ENCODE data around the gene CYP3A4.
"Not testable (repeated sequence)": the region's sequence is repeated elsewhere in the genome, so short reads cannot be mapped to it uniquely, and the experiment has no call there.

CYP3A4 gene

DNA sequence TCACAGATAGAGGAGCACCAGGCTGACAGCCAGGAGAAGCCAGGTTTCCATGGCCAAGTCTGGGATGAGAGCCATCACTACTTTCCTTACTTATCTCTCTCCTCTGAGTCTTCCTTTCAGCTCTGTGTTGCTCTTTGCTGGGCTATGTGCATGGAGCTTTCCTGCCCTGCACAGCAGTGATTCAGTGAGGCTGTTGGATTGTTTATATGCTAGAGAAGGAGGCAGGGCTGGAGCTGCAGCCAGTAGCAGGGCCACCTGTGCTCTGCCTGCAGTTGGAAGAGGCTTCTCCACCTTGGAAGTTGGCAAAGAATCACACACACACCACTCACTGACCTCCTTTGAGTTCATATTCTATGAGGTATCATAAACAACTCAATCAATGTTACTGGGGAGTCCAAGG, at the start of gene CYP3A4:
Gene CYP3A4 (minus strand): TSS at position 178 of the 400 bp plus-strand sequence. CDS start 103 bp downstream, at position 75.
- DNase-seq = no peak

DNA sequence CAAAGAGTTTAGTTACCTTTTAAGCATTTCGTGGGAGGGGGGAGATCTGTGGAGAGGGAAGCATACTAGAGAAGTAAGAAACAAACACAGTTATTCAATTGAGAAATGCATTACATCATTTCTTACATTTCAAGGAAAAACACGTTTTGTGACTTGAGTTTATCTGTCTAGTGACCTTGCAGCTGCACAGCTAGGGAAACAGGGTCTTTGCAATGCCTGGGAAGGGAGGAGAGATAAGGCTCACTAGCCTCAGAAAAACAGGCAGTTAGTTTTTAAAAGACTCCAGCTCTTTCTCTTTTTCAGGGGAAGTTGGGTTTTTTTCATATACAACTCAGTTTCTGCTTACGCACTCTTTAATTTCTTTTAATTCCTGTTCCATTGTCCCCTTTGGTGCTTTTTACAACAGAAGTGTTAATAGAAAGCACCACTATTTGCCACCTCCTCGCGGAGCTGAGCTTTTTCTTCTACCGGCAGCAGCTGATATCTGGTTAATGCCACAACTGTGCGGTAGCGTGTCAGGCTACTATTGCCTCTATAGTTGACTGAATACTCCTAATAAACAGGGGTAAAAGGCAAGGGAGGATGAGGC, 49.4 kb upstream of the CYP3A4 start:
- DNase-seq = peak; percentile 96

DNA sequence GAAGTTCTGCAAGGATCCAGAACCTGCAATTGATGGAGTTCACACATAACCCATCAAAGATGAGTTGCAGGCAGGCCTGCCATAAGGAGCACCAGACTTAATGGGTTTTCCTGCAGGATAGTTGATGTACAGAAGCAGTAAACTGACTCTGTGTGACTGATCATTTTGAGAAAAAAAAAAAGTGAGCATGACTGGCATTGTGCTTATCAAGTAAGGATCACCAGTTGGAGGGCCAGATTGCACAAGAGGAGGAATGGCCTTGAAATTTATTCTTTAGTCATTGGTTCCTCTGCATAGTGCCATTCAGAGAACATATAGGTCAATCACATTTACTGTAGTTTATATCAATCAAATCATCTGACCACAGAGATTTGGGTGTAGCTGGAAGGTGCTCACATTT, 47.6 kb upstream of the CYP3A4 start:
- peak; percentile 64 for DNase-seq

DNA sequence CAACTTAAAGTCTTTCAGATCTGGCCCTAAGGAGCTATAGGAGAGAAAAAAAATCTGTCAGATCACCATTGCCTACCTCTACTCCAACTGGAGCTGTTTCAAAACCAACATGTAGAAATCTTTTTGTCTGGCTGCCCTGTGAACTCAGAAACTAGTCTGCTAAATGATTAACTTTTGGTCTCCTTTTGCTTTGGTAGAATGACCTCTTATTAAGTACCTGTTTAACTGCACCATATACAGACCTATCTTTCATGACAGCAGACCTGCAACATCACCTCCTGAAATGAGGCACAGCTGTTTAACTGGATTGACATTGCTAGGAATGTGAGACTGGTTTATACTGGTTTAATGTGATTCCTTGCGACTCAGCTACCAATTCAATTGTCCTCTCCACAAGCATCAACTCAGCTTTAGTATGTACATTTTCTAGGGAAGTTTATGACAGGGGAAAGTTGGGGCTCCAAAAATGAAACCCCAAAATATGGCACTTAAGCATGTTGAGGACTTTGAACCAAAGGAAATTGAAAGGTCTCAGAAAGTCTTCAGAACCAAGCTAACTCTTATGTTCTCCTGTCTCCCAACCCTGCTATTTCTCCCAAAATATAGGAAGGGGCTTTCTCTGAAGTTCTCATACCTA, 45.7 kb upstream of the CYP3A4 start:
- DNase-seq = no peak

DNA sequence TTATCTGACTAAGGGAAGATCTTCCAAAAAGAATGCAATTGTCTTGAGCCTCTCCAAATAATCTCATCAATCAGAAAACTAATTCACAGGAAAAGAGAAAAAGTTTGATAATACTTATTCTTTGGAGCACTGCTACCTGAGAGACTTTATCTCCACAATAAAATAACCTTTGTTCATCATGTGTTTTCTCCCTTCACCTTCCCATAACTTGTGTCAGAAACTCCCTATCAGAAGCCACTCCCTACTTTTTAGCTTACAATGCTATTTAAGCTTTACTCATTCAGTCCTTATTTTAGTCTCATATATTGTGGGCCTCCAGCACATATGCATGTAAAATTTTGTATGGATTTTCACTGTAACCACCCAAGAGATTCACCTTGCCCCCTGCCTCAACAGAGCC, 44.8 kb upstream of the CYP3A4 start:
- no peak for DNase-seq

DNA sequence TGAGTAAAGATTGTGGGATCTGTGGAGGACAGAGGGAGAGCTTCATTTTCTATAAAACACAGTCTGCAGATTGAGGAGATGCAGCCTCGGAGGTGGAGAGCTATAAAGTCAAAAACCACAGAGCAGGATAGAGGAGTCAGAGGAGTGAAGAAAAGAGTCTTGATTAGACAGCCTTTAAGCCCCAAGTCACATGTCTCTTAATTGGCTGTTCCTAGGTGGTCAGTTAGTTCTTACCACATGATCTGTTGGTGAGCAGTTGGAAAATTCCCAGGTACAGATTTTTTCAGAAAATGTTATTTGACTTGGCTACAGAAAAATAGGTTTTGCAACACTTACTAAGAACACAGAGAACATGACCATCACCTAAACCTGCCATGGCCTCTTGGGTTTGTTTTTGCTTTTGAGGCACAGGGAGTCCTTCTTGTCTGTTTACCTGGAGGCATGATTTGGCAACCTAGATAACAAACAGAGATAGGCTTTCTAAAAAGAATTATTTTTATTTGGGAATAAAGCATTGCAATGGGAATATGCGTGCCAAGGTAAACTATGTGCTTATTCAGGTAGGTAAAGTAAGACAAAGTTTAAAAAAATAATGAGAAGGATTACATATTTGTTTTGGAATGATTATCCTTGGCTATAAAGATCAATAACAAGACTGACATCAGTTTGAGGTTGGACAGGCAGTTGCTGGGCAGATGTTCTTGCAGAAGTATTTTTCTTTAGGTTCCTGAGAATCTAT, 43.2 kb upstream of the CYP3A4 start:
- no peak for DNase-seq

DNA sequence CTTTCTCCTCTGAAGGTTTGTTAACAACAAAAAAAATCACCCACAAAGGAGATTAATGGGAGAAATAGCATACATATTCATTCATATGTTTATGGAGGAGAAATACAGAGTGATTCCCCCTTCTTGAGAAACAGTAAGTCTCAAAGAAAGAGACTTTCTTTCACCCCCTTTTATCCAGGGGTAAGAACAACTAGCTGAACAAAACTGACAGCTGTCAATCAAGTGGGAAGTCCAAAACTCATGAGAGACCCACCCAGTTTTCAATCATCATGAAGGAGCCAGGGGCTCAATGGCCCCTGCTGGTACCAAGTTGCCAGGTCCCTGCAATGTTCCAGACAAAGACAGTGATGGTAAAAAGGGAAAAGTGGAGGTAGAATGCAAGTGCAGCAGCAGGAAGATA, 41.9 kb upstream of the CYP3A4 start:
- no peak for DNase-seq

DNA sequence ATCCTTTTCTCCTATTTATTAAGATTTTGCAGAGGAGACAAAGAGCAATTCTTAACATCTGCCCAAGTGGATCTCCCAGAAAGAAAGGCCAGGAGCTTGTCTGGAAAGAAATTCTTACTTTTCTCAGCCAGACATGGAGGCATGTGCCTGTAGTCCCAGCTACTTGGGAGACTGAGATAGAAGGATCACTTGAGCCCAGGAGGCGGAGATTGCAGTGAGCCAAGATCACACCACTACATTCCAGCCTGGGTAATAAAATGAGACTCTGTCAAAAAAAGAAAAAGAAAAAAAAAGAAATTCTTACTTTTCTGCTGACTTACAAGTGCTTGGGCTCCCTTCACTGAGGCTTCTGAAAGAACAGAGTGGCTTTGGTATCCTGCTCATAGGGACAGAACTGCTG, 41.5 kb upstream of the CYP3A4 start:
- no peak for DNase-seq

DNA sequence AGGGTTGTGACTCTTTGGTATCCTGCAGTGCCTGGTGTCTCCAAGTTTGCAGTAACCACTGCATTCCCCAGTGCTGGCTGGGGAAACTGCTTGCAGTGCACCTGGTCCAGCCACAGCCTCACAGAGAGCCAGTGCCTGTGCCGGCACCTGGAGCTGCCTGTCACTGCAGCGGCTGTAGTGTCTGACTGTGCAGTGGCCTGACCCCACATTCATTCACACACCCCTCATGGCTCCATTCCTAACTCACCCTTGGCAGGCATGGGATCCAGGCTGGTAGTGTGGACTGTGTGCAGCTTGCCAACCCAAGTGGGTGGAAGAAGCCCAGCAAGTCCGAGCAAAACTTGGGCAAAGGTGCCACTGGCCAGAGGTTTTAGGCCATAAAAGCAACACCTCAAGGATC, 40.1 kb upstream of the CYP3A4 start:
- no peak for DNase-seq

DNA sequence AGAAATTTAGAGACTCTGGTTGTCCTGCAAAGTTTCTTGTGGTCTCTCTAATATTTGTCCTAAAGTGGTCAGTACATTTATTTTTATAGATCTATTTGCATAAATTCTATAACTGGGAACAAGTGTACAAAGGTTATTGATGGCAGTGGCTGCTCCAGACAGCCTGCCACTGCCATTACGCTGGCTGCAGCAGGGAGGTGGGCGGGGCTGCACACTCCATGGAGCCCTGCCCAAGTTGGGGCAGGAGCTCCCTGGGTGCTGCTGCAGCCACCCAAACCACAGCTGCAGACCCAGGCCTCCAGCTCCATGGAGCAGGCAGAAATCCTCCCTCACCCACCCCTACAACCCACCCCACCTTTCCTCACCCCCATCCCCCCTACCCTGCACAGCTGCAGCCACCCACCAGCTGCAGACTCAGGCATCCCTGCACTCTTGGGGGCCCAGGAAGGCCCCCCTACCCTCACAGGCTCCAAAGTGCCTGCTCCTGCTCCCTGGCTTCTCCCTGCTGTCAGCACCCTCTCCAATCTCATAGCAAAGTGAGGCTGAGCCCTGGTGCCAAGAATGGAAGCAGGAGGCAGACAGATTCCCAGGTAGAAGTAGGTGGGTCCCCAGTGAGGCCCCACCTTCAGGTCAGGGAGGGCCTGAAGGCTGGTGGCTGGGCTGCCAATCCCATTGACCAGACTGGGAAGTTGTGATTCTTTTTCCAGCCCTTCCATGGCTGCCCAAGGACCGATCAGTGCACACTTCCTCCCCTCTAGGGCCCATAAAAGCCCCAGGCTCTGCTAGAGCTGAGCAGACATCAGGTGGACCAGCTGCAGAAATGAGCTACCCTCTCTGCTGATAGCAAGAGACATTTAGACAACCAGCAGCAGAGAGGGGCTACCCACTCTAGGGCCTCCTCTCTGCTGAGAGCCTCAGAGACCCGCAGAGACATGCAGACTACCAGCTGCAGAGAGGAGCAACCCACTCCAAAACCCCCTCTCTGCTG, 39.0 kb upstream of the CYP3A4 start:
- DNase-seq = peak; percentile 50

DNA sequence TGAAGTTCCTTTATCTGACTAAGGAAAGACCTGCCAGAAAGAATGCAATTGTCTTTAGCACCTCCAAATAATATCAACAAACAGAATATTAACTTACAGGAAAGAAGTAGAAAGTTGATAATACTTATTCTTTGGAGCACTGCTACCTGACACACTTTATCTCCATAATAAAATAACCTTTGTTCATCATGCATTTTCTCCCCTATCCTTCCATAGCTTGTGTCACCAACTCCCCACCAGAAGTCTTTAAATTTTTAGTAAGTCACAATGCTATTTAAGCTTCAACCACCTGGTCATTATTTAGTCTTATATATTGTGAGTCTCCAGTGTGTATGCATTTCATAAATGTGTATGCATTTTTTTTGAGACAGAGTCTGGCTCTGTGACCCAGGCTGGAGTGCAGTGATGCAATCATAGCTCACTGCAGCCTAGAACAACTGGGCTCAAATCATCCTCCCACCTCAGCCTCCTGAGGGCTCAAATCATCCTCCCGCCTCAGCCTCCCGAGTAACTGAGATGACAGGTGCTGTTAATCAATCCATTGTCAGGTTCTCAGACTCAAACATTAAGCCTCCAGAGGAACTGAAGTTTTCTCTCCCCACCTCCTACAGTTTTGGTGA, 36.5 kb upstream of the CYP3A4 start:
- DNase-seq = no peak

DNA sequence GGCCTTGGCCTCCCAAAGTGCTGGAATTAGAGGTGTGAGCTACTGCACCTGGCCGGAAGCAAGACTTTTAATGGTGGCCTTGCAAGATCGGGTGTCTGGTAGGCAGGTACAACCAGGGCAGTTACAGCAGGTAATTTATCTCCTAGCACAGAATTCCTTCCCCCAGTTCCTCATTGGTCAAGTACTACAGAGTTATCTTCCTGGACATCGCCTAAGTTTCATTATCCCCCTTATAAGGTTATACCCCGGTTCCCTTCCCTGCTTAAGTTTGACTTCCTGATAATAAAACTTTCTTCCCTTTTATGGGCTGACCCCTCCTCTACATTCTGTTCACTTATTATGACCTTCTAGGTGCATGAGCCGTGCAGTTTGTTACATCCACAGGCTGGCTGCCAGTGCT, 24.8 kb upstream of the CYP3A4 start:
- no peak for DNase-seq

DNA sequence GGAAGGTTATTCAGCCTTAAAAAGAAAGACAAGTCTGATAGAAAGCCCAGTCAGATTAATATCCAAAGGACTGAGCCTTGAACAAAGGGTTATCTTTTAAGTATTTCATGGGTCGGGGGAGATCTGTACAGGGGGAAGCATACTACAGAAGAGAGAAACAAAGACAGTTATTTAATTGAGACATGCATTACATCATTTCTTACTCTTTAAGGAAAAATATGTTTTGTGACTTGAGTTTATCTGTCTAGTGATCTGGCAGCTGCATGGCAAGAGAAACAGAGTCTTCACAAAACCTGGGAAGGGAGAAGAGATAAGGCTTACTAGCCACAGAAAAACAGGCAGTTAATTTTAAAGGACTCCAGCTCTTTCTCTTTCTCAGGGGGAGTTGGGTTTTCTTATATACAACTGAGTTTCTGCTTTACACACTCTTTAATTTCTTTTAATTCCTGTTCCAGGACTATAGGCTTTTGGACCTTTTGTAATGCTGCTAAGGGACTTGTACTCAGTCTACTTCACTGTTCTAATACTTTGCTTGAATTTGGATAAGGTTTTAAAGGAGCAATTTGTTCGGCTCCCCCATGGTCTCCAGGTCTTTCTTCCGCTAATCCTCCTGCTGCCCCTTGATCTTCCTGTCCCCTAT, 23.0 kb upstream of the CYP3A4 start:
- peak; percentile 87 for DNase-seq

DNA sequence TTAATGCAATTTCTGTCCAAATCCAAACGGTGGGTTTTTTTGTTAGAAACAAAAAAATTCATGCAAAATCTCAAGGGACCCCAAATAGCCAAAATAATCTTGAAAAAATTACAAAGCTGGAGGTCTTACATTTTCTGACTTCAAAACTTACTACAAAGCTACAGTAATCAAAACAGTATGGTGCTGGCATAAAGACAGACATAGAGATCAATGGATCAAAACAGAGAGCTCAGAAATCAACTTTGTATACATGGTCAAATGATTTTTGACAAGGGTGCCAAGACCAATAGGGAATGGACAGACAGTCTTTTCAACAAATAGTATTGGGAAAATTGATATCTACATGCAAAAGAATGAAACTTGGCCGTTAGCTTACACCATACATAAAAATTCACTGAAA, 21.7 kb upstream of the CYP3A4 start:
- DNase-seq = no peak

DNA sequence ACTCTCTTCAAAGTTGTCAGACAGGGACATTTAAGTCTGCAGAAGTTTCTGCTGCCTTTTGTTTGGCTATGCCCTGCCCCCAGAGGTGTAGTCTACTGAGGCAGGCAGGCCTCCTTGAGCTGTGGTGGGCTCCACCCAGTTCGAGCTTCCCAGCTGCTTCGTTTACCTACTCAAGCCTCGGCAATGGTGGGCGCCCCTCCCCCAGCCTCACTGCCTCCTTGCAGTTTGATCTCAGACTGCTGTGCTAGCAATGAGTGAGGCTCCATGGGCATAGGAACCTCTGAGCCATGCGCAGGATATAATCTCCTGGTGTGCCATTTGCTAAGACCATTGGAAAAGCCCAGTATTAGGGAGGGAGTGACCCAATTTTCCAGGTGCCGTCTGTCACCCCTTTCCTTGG, 19.1 kb upstream of the CYP3A4 start:
- not testable (repeated sequence) for DNase-seq

DNA sequence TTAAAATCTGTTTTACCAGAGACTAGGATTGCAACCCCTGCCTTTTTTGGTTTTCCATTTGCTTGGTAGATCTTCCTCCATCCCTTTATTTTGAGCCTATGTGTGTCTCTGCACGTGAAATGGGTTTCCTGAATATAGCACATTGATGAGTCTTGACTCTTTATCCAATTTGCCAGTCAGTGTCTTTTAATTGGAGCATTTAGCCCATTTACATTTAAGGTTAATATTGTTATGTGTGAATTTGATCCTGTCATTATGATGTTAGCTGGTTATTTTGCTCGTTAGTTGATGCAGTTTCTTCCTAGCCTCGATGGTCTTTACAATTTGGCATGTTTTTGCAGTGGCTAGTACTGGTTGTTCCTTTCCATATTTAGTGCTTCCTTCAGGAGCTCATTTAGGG, 17.4 kb upstream of the CYP3A4 start:
- DNase-seq = not testable (repeated sequence)

DNA sequence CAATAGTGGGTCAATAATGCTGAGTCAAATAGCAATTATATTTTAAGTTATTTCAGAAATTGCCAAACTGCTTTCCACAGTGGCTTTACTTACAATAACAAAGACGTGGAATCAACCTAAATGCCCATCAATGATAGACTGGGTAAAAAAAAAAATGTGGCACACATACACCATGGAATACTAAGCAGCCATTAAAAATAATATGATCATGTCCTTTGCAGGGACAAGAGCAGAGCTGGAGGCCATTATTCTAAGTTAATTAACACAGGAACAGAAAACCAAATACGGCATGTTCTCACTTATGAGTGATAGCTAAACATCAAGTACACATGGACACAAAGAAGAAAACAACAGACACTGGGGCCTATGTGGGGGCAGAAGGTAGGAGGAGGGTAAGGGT, 15.0 kb upstream of the CYP3A4 start:
- no peak for DNase-seq

DNA sequence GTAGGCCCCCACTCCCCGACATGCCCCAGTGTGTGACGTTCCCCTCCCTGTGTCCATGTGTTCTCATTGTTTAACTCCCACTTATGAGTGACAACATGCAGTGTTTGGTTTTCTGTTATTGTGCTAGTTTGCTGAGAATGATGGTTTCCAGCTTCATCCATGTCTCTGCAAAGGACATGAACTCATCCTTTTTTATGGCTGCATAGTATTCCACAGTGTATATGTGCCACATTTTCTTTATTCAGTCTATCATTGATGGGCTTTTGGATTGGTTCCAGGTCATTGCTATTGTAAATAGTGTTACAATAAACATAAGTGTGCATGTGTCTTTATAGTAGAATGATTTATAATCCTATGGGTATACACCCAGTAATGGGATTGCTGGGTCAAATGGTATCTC, 11.9 kb upstream of the CYP3A4 start:
- DNase-seq = not testable (repeated sequence)

DNA sequence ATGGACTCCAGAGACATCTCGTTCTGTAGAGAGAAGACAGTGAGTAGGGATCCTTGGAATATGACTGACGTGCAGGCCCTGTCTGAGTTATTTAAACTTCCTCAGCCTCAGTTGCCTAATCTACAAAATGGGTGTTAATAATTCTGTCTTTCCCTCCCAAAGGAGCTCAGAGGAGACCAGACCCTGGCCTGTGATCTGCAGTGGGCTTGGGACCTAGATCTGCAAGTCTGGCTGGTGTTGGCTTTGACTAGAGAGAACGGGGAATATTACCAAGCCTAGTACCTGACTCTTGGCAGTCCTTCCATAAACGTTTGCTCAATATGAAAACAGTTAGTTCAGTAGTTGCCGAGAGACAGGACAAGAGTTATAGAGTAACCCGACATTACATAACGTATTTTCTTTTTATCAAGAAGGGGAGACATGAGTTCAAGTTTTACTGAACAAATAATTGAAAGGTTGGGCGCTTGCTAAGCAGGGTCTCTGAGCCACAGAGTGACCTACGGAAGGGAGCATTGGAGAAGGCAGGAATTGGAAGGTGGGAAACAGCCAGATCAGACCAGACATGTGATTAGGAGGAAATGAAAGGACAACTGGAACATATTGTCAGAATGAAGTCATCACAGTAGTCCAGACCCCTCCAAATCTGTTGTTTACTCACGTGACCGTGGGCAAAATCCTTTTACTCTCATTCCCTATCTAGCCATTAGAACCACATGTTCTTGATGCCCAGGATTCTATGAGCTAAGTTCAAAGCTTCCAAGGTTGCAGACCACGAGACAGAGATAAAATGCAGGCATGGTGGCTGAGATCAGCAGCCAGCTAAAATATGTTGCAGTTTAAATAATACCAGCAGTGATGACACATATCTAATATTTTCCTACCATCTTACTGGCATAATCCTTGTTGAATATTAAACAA, 10.9 kb upstream of the CYP3A4 start:
- DNase-seq = peak; percentile 13

DNA sequence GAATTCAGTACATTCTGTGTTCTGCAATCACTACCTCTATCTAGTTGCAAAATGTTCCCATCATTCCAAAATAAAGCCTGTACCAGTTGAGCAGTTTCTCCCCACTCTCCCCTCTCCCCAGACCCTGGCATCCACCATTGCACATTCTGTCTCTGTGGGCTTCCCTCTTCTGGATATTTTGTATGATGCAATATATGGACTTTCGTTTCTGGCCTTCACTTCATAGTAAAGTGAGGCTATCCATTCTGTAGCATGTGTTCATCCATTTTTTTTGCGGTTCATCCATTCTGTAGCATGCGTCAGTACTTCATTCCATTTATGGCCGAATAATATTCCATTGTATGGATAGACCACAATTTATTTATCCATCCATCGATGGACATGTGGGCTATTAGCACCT, 9.5 kb upstream of the CYP3A4 start:
- DNase-seq = no peak

DNA sequence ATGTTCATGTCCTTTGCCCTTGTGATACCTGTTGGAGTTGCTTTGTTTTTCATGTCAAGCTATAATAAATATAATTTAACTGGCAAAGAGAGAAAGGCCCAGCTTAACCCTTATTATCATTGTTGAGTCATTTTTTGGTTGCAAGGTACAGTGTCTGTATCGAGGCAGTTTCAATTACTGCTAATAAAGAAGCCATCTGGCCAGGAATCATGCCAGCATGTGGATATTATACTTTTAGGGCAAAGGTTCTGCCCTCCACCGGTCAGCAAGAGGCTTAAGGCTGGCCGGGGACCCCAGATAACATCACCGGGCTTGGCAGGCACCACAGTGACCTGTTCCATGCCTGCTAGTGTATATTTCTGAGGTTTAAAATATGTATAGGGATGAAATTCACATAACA, 9.0 kb upstream of the CYP3A4 start:
- no peak for DNase-seq

Measured in hematopoietic multipotent progenitor cell treated with erythropoietin and hydrocortisone succinate and interleukin-3 and kit ligand, for 8 days (in vitro differentiated cells).